IPS DF 4.7 (cell line): ENCODE data around the gene TRPM2.
"Not testable (repeated sequence)": the region's sequence is repeated elsewhere in the genome, so short reads cannot be mapped to it uniquely, and the experiment has no call there.

Experiments used
- DNase-seq: peaks from one replicate; pipeline ENCODE4 v3.0.0-alpha.2; 2013; ENCODE audit warnings: low spot score; ENCODE audit errors: extremely low read depth

Gene TRPM2

GRCh38 chr21:44334329-44335030 lies 18.9 kb upstream of the TRPM2 start:
- DNase-seq: no peak

DNA sequence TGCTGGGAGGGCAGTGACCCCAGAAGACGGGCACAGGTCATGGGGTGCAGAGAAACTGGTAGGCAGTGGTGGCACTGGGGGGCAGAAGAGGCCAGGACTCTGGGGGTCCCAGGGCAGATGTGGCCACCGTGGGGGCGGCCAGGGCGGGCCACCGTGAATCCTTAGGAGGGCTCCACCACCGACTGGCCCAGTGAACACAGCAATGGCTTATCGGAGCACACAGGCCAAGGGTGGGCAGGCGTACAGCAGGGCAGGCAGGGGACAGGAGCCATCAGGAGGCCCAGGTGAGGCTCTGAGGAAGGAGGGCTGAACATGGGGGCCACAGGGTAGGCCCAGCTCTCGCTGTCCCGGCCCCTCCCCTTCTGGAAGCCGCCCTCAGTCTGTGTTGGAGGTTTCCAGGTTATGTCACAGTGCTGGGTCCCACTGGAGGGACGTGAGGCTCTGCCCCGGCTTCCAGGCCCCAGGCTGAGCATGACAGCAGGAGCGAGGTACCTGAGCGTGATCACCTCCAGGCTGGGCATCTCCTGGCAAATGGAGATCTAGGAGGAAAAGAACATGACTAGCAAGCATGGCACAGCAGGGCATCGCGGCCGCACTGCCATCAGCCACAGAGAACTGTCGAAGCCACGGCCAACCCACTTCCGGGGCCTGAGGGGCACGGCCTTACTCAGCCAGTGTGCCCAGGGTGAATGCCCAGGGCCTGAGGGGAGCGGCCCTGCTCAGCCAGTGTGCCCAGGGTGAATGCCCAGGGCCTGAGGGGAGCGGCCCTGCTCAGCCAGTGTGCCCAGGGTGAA lies 18.0 kb upstream of the TRPM2 start:
- DNase-seq: no peak

- DNase-seq: no peak
Observed at GRCh38 chr21:44337449-44337848, 16.0 kb upstream of the TRPM2 start.

- DNase-seq: no peak
Observed at GRCh38 chr21:44337941-44338895, 15.2 kb upstream of the TRPM2 start.

GRCh38 chr21:44338971-44339910 lies 14.2 kb upstream of the TRPM2 start, which contains the start of gene CFAP410:
Gene CFAP410 (minus strand): TSS chr21:44339390. CDS start chr21:44339194, 196 bp downstream.
- peak; percentile 33 for DNase-seq

DNA sequence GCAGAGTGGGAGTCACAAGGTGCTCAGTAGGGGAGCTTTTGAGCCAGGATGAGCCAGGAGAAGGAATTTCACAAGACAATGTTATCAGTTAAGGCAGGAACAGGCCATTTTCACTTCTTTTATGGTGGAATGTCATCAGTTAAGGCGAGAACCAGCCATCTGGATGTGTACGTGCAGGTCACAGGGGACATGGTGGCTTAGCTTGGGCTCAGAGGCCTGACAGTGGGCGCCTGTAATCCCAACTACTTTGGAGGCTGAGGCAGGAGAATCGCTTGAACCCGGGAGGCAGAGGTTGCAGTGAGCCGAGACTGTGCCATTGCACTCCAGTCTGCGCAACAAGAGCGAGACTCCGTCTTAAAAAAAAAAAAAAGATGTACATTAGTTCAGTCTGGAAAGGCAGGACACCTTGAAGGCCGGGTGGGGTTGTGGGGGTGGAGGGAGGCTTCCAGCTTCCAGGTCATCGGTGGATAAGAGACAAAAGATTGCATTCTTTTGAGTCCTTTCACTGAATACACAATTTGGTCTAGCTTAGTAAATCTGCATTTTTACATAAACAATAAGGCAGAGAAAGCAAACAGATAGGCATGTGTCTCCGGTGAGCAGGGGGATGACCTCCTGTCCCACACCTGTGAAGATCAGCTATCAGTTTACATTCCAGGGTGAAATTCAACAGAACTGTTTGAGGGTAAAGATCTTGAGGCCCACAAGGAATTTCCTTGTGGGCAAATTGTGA lies 11.5 kb upstream of the TRPM2 start:
- not testable (repeated sequence) for DNase-seq

- DNase-seq: not testable (repeated sequence)
Observed at GRCh38 chr21:44342981-44343380, 10.4 kb upstream of the TRPM2 start.

- no peak for DNase-seq
Observed at GRCh38 chr21:44344541-44345183, 8.8 kb upstream of the TRPM2 start.

GRCh38 chr21:44345495-44345894 lies 7.9 kb upstream of the TRPM2 start:
- no peak for DNase-seq

GRCh38 chr21:44347911-44348451 lies 5.4 kb upstream of the TRPM2 start:
- no peak for DNase-seq

DNA sequence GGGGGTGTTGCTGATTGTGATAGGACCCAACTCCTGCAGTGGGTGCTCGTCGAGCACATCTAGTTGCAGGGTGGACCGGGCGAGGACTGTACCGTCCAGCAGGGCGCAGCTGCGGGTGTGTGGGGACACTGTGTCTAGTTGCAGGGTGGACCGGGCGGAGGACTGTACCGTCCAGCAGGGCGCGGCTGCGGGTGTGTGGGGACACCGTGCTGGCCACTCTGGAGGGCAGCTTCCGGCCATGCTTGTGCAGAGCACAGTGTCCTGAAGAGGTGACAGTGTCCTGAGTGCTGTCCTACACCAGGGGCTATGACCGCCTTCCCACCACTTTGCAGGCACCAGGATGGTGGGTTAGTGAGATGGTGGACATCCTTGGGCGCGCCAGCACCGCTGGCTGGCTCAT lies 4.6 kb upstream of the TRPM2 start:
- DNase-seq: no peak

- DNase-seq: no peak
Observed at GRCh38 chr21:44349416-44349846, 4.0 kb upstream of the TRPM2 start.

- no peak for DNase-seq
Observed at GRCh38 chr21:44349847-44350772, 3.3 kb upstream of the TRPM2 start.

DNA sequence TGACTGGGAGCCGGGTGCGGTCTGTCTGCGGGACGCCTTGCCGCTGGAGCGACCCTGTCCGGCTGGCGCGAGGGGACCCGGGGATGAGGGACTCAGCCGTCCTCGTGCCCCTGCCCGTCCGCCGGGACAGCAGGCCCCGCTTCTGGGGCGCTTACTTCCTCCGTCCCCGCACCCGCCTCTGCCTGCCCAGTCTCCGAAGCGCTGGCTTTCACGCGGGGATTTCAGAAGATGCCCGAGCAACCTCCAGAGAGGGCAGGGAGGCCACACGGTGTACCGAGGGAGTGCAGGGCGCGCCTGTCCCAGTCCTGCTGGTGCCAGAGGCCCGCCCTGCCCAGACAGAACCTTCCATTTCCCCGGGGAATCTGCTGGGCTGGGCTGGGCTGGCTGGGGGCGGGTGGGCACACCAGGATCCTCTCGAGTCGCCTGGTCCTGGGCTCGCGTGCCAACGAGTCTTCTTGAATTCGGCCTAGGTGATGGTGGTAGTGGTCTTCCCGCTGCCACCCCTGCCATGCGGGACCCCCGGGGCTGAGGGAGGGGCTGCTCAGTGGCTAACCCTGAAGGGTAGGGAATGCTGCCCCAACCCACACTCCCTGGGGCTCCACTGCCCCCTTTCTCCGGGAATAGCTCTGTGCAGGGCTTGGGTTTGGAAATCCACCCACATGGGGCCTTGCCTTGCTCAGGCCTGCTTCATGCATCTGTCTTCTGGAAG lies 2.5 kb upstream of the TRPM2 start:
- DNase-seq: no peak

GRCh38 chr21:44351535-44352252 lies 1.7 kb upstream of the TRPM2 start:
- DNase-seq: no peak

- no peak for DNase-seq
Observed at GRCh38 chr21:44352253-44352860, 1.1 kb upstream of the TRPM2 start.
